ENCODE results near the gene SEMA5B. TPM values are rescaled to one million over a fixed set of nuclear protein-coding genes. Genes with fewer than 3 reads are reported as not detected.

SEMA5B gene
- total RNA-seq, 2 donors from 2014 or later, result 0.09 to 2.9 TPM

DNA sequence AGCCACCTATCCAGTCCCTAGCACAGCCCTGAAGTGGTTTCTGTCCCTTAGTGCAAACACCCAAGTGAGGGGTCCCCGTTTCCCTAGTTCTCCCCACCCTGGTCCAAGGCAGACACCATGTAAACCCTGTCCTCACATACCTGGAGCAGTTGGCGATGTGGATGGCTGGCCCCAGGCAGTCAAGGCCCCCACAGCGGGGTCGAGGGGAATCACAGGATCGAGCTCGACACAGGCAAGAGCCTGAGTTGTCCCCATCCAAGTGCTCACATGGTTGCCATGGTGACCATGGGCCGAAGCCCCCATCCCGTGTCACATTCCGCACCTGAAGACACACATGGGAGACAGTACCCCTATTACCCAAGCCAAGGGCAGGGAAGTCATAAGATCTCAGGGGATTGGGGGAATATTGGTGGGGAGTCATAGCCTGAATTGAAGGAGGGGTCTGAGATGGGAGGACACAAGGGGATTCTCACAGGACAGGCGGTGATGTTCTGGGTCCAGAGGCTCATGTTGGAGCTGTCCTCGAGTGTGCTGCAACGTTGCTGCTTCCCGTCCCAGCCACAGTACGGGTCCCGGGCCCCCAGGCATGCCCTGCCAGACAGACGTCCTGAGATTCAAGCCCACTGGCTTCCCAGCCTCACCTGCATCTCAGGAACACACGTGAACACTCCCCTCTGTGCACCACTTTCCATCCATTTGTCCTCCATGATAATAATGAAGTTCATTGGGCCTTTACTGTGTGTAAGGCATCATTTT lies 112.1 kb downstream of the SEMA5B start:
- Histone ChIP-seq H3K36me3 (no peaks in the 10 kb centered on the region), H3K4me3 (no peak overlapping the region), H3K27ac (no peak overlapping the region), H3K9me3 (no peaks in the 10 kb centered on the region), H3K27me3 (replicated peaks; ENCODE audit: insufficient read depth) (peaks cover 11% of the 10 kb centered on the region), H3K4me1 (replicated peaks) (no peaks in the 10 kb centered on the region)
- WGBS, result 76% methylated on average over 17 of the region's 17 CpGs
- DNase-seq (ENCODE audit: low spot score), result no peak
- intact Hi-C loops (cut with DNase I), result no loop called here
- TF ChIP-seq POLR2AphosphoS5 (IDR thresholded peaks at IDR 0.05) (no peak), POLR2A (IDR thresholded peaks at IDR 0.05) (no peak)
- TF ChIP-seq, protein P1, sequence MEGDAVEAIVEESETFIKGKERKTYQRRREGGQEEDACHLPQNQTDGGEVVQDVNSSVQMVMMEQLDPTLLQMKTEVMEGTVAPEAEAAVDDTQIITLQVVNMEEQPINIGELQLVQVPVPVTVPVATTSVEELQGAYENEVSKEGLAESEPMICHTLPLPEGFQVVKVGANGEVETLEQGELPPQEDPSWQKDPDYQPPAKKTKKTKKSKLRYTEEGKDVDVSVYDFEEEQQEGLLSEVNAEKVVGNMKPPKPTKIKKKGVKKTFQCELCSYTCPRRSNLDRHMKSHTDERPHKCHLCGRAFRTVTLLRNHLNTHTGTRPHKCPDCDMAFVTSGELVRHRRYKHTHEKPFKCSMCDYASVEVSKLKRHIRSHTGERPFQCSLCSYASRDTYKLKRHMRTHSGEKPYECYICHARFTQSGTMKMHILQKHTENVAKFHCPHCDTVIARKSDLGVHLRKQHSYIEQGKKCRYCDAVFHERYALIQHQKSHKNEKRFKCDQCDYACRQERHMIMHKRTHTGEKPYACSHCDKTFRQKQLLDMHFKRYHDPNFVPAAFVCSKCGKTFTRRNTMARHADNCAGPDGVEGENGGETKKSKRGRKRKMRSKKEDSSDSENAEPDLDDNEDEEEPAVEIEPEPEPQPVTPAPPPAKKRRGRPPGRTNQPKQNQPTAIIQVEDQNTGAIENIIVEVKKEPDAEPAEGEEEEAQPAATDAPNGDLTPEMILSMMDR (IDR thresholded peaks at IDR 0.05), result no peak

DNA sequence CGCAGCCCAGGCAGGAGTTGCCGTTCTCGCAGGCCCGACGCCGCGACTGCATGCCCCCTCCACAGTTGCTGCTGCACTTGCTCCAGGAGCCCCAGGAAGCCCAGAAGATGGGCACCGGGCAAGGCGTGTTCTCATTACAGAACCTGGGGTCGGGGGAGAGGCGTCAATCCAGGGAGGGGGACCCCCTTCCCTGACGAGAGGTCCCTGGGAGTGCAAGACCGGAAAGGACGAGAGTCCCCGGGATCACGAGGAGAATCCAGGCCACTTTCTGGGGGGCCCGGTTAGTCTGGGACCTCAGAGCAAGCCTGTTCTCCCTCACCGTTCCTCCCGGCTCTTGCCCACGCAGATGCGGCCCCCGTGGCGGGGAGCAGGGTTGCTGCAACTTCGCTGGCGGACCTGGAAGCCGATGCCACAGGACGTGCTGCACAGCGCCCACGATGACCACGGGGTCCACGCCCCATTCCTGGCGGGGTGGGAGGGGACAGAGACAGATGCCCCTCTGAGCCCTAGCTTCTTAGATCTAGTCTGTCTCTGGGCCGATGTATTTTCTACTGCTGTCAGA lies 113.9 kb downstream of the SEMA5B start:
- H3K4me1 ChIP-seq (replicated peaks), result no peaks in the 10 kb centered on the region
- TF ChIP-seq, protein P1 (IDR thresholded peaks at IDR 0.05), result no peak
- TF ChIP-seq POLR2A (IDR thresholded peaks at IDR 0.05) (no peak), POLR2AphosphoS5 (IDR thresholded peaks at IDR 0.05) (no peak)
- WGBS, result 85% methylated on average over 26 of the region's 33 CpGs
- no peak for DNase-seq (ENCODE audit: low spot score)
- intact Hi-C loops (cut with DNase I), result no loop called here
- H3K36me3 ChIP-seq, result no peaks in the 10 kb centered on the region
- H3K4me3 ChIP-seq, result no peak overlapping the region
- H3K27ac ChIP-seq, result no peak overlapping the region
- no peaks in the 10 kb centered on the region for H3K9me3 ChIP-seq
- peaks cover 11% of the 10 kb centered on the region for H3K27me3 ChIP-seq (replicated peaks; ENCODE audit: insufficient read depth)

DNA sequence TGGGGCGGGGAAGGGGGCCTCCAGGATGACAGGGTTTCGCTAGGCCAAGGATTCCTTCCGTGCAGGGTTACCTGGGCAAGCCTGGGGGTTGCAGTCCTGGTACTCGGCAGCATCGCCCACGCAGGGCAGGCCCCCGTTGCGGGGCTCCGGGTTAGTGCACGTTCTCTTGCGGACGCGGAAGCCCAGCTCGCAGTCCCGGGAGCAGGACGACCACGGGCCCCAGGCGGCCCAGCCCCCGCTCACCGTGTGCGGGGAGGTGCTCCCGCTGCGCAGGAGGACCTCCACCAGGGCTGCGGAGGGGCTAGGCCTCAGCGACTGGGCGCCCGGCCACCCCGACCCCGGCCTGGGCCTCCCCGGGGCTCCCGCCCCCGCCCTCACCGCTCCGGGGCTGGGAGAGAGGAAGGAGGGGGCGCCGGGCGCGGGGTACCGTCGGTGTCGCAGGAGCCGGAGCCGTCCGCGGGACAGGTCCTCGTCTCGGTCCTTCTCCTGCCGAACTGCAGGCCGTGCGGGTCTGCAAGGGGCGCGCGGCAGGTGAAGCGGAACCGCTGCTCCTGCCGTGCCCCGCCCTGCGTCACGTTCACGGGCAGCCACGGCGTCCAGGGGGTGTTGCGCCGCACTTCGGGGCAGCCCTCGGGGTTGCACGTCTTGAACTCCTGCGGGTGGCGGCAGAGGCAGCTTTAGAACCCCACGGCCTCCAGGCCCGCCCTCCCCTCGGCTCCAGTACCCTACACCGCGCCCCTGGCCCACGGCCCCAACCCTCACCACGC lies 114.6 kb downstream of the SEMA5B start:
- Histone ChIP-seq H3K36me3 (no peaks in the 10 kb centered on the region), H3K4me3 (no peak overlapping the region), H3K4me1 (replicated peaks) (no peaks in the 10 kb centered on the region), H3K27me3 (replicated peaks; ENCODE audit: insufficient read depth) (peaks cover 11% of the 10 kb centered on the region), H3K9me3 (no peaks in the 10 kb centered on the region), H3K27ac (no peak overlapping the region)
- no peak for DNase-seq (ENCODE audit: low spot score)
- intact Hi-C loops (cut with DNase I), result no loop called here
- 52% methylated on average over 34 of the region's 76 CpGs for WGBS
- TF ChIP-seq POLR2AphosphoS5 (IDR thresholded peaks at IDR 0.05), result no peak
- TF ChIP-seq POLR2A (IDR thresholded peaks at IDR 0.05), result no peak
- TF ChIP-seq, protein P1 (IDR thresholded peaks at IDR 0.05), result no peak

DNA sequence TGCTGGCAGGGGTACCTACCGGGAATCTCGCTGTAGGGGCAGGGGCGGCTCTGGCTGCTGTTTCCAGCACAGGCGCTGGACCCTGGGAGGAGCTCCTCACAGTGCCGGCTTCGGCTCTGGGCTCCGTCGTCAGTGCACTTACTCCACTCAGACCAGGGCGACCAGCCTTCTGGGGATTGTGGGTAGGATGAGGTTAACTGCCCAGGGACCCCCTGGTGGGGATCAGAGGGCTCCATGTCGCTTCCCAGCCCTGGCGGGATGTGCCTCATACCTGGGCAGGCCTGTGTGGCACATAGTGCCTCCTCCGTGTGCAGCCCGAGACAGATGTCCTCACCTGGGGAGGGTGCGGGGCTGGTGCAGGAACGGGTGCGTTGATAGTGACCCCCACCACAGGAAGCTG lies 115.7 kb downstream of the SEMA5B start:
- WGBS, result 95% methylated on average over 16 of the region's 16 CpGs
- H3K27ac ChIP-seq, result no peak overlapping the region
- no peak for DNase-seq (ENCODE audit: low spot score)

DNA sequence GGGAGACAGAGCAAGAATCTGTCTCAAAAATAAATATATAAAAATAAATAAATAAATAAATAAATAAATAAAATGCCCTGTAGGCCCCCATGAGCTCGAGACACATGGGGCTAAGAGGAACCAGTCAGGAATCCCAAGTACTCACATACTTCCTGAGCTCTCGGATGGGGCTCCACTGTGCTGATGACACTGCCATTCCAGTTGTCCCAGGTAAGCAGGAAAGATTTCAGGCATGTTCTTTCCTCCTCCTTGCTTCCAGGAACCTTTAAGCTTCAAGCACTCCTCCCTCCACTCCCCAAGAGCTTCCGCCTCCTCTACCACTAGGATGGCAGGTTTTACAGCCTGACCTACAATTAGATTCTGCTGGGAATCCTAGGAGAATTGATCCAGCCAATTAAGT lies 119.3 kb downstream of the SEMA5B start:
- no peaks in the 10 kb centered on the region for H3K36me3 ChIP-seq
- H3K27ac ChIP-seq, result no peak overlapping the region
- 88% methylated on average over 3 of the region's 3 CpGs for WGBS
- H3K9me3 ChIP-seq, result no peaks in the 10 kb centered on the region
- intact Hi-C loops (cut with DNase I), result no loop called here
- no peak overlapping the region for H3K4me3 ChIP-seq
- H3K27me3 ChIP-seq (replicated peaks; ENCODE audit: insufficient read depth), result peaks cover 8% of the 10 kb centered on the region
- TF ChIP-seq POLR2A (IDR thresholded peaks at IDR 0.05) (no peak), POLR2AphosphoS5 (IDR thresholded peaks at IDR 0.05) (no peak)
- TF ChIP-seq, protein P1 (IDR thresholded peaks at IDR 0.05), result no peak
- no peaks in the 10 kb centered on the region for H3K4me1 ChIP-seq (replicated peaks)
- no peak for DNase-seq (ENCODE audit: low spot score)

More for the DNA sequence above, 115.7 kb downstream of the SEMA5B start:
- intact Hi-C loops (cut with DNase I), result no loop called here
- Histone ChIP-seq H3K9me3 (no peaks in the 10 kb centered on the region), H3K4me1 (replicated peaks) (no peaks in the 10 kb centered on the region), H3K36me3 (no peaks in the 10 kb centered on the region), H3K4me3 (no peak overlapping the region), H3K27me3 (replicated peaks; ENCODE audit: insufficient read depth) (peaks cover 11% of the 10 kb centered on the region)
- TF ChIP-seq POLR2A (IDR thresholded peaks at IDR 0.05), result no peak
